ENCODE measurements around the gene CHADL. TPM values are rescaled to one million over a fixed set of nuclear protein-coding genes. Genes with fewer than 3 reads are reported as not detected.

Gene CHADL
- total and polyA plus RNA-seq, 10 of the 15 experiments (the other 5 are each of a cell fraction or from before 2014, with no cell fraction given): 0.24 TPM; not detected in 9

DNA sequence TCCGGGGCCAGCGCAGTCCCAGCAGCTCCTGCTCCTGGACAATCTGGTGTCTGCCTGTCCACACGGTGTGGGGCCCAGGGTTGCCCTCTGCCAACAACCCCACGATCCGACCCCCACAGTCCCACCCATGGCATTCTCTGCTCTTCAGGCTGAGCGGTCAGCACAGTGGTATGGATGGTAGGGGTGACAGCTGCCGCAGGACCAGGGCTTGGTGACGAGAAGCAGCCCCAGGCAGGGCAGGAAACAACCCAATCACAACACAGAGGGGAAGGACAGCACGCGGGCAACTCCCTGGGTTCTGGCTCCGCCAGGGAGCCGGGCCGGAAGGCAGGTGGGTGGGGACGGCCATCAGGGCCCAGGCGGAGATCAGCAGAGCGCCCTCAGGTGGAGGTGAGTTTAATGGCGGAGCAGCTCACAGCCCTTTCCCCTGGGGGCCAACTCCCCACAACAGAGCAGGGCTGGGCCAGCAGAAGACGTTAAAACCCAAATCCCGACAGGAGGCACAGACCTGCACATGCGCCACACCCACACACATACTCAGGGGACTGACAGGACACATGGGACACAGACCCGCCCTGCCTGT lies 5.3 kb upstream of the CHADL start:
- Histone ChIP-seq H4K20me1 (ENCODE audit: control insufficient read depth, insufficient read depth) (no peaks in the 10 kb centered on the region), H3K79me2 (ENCODE audit: control insufficient read depth, insufficient read depth, low read length) (no peaks in the 10 kb centered on the region), H3K27me3 (replicated peaks in 1 of 2; ENCODE audit: control insufficient read depth in 2 of 2, insufficient read depth in 2 of 2, low read length in 1 of 2) (no peaks in the 10 kb centered on the region), H3K36me3 (ENCODE audit: control insufficient read depth in 2 of 2, insufficient read depth in 2 of 2, low read length in 1 of 2) (peaks cover 6 to 43% of the 10 kb centered on the region in 2 experiments; a peak in 3 of 4 replicates), H3K9ac (ENCODE audit: control insufficient read depth, insufficient read depth, low read length) (no peak overlapping the region), H3K4me3 (no peak overlapping the region), H3K4me1 (ENCODE audit: control insufficient read depth, insufficient read depth, low read length) (no peaks in the 10 kb centered on the region), H3K27ac (ENCODE audit: control insufficient read depth, insufficient read depth) (no peak overlapping the region), H2AFZ (ENCODE audit: control insufficient read depth, low read depth, low read length) (no peak overlapping the region), H3K4me2 (ENCODE audit: control insufficient read depth, insufficient read depth) (no peak overlapping the region), H3K9me3 (replicated peaks; ENCODE audit: control insufficient read depth, insufficient read depth, low read length) (no peaks in the 10 kb centered on the region)
- in situ Hi-C loops (cut with MboI): no loop called here
- no peak for DNase-seq (ENCODE audit: low read depth, low spot score)
- ChIA-PET SMC1A (ENCODE audit: uncharacterized antibody, unreplicated experiment) (no interaction called here), RAD21 (ENCODE audit: unreplicated experiment) (no interaction called here), POLR2A (no interaction called here), CTCF (interaction anchor here (1.1 kb wide), 1 partner anchor 323 kb away, joined by 3 read pairs; no protein-coding TSS in a partner anchor)
- ATAC-seq: no peak
- BruUV-seq (replicated peaks): no TSS peak
- TF ChIP-seq SP1 (IDR thresholded peaks at IDR 0.05; ENCODE audit: low read depth, low read length): no peak
- TF ChIP-seq, protein P1, sequence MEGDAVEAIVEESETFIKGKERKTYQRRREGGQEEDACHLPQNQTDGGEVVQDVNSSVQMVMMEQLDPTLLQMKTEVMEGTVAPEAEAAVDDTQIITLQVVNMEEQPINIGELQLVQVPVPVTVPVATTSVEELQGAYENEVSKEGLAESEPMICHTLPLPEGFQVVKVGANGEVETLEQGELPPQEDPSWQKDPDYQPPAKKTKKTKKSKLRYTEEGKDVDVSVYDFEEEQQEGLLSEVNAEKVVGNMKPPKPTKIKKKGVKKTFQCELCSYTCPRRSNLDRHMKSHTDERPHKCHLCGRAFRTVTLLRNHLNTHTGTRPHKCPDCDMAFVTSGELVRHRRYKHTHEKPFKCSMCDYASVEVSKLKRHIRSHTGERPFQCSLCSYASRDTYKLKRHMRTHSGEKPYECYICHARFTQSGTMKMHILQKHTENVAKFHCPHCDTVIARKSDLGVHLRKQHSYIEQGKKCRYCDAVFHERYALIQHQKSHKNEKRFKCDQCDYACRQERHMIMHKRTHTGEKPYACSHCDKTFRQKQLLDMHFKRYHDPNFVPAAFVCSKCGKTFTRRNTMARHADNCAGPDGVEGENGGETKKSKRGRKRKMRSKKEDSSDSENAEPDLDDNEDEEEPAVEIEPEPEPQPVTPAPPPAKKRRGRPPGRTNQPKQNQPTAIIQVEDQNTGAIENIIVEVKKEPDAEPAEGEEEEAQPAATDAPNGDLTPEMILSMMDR (IDR thresholded peaks at IDR 0.05 in 2 of 3, conservative IDR thresholded peaks at IDR 0.05 in 1 of 3; ENCODE audit: control insufficient read depth in 2 of 3, extremely low read depth in 1 of 3, insufficient read depth in 1 of 3, low read depth in 3 of 3, low read length in 3 of 3): 0 out of 6 replicates have a peak, but pooled peaks of 1 of the 3 experiments have one; percentile 8
- intact Hi-C loops (cut with micrococcal nuclease; ENCODE audit: unreplicated experiment): no loop called here
- 86% methylated on average over 21 of the region's 21 CpGs for WGBS (ENCODE audit: insufficient coverage, insufficient replicate concordance, low lambda C conversion rate, missing lambda C conversion rate)
- FAIRE-seq: no peak

DNA sequence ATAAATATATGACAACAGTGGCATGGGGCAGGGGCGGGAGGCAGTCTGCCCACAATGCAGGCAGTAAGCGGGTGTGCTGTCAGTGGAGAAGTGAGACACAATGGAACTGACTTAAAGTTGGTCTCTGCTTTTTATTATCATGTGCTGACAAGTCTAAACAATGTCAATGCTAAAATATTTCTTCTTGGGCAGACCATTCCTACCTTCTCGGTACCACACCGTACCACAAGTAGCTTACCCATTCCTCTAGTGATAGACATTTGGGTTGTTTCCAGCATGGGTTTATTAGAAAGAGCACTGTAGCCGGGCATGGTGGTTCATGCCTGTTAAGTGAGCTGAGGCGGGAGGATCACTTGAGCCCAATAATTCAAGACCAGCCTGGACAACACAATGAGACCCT lies 2.6 kb upstream of the CHADL start:
- 87% methylated on average over 6 of the region's 6 CpGs for WGBS (ENCODE audit: insufficient coverage, insufficient replicate concordance, low lambda C conversion rate, missing lambda C conversion rate)
- Histone ChIP-seq H3K4me3 (no peak overlapping the region), H3K27ac (ENCODE audit: control insufficient read depth, insufficient read depth) (no peak overlapping the region), H4K20me1 (ENCODE audit: control insufficient read depth, insufficient read depth) (no peaks in the 10 kb centered on the region), H3K36me3 (ENCODE audit: control insufficient read depth in 2 of 2, insufficient read depth in 2 of 2, low read length in 1 of 2) (peaks cover 3 to 20% of the 10 kb centered on the region in 2 experiments; a peak in 2 of 4 replicates), H3K79me2 (ENCODE audit: control insufficient read depth, insufficient read depth, low read length) (no peaks in the 10 kb centered on the region), H3K27me3 (replicated peaks in 1 of 2; ENCODE audit: control insufficient read depth in 2 of 2, insufficient read depth in 2 of 2, low read length in 1 of 2) (no peaks in the 10 kb centered on the region), H3K4me1 (ENCODE audit: control insufficient read depth, insufficient read depth, low read length) (no peaks in the 10 kb centered on the region), H3K9me3 (replicated peaks; ENCODE audit: control insufficient read depth, insufficient read depth, low read length) (no peaks in the 10 kb centered on the region), H2AFZ (ENCODE audit: control insufficient read depth, low read depth, low read length) (no peak overlapping the region), H3K4me2 (ENCODE audit: control insufficient read depth, insufficient read depth) (no peak overlapping the region), H3K9ac (ENCODE audit: control insufficient read depth, insufficient read depth, low read length) (no peak overlapping the region)
- ChIA-PET CTCF (interaction anchor here (2.3 kb wide), 1 partner anchor 320 kb away, joined by 14 read pairs; no protein-coding TSS in a partner anchor), SMC1A (ENCODE audit: uncharacterized antibody, unreplicated experiment) (interaction anchor here (1.7 kb wide), 1 partner anchor 320 kb away, joined by 5 read pairs; no protein-coding TSS in a partner anchor), POLR2A (no interaction called here), RAD21 (ENCODE audit: unreplicated experiment) (no interaction called here)
- intact Hi-C loops (cut with micrococcal nuclease; ENCODE audit: unreplicated experiment): no loop called here
- ATAC-seq (no peak), DNase-seq (ENCODE audit: low read depth, low spot score) (no peak), FAIRE-seq (no peak)
- in situ Hi-C loops (cut with MboI): no loop called here
- no peak for TF ChIP-seq TARDBP (IDR thresholded peaks at IDR 0.05; ENCODE audit: borderline replicate concordance)
- no peak for TF ChIP-seq ZSCAN29 (IDR thresholded peaks at IDR 0.05)
- TF ChIP-seq LARP7 (IDR thresholded peaks at IDR 0.05): no peak
- BruUV-seq (replicated peaks): no TSS peak
